ENCODE measurements around the gene EPG5.
"Not testable (repeated sequence)": the region's sequence is repeated elsewhere in the genome, so short reads cannot be mapped to it uniquely, and the experiment has no call there.

Gene EPG5

DNA sequence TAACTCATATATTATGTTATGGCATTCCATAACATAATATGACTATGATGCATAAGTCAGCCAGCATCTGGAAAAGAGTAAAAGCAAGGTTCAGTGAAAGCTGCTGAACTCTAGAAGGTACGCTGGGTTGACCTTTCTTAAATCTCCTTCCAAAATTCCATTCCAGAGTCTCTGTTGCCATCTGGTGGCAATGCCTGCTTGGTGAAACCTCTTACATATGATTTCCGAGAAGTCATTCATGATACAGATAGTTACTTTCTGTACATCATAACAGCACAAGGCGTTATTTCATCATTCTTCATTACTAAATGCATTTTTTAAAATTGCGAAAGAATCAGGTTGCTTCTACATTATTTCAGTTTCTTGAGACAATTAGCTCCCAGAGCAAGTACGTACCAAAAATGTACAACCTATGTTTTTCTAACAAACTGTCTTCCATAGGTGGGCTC is 7.0 kb upstream of the EPG5 start:
- peak; percentile 84 for DNase-seq

DNA sequence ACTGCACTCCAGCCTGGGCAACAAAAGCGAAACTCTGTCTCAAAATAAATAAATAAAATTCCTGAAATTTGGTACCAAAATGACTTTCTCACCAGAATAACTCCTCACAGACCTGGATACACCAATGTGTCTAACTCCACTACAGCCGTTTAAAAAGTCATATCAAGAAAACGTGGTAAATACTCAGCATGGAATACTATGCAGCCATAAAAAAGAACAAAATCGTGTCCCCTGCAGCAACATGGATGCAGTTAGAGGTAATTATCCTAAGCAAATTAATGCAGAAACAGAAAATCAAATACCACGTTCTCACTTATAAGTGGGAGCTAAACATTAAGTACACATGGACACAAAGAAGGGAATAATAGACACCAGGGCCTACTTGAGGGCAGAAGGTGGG is 2.2 kb downstream of the EPG5 start:
- DNase-seq = not testable (repeated sequence)

DNA sequence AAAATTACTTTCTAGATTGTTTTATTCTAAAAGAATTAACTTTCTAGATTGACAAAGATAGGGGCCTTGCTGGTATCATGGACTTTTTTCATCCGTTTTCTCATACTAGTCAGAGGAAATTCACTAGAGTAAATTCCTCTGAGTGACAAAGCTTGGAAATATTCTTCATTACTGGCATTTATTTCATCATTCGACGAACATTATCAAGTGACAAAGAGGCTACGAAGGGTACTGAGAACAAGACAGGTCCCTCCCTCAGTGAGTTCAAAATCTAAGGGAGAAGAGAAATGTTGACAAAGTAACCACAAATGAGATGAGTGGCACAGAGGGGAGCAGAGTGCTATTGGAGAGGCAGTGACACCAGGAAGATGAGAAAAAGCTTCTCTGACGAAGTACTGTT is 4.3 kb downstream of the EPG5 start:
- peak; percentile 44 for DNase-seq

DNA sequence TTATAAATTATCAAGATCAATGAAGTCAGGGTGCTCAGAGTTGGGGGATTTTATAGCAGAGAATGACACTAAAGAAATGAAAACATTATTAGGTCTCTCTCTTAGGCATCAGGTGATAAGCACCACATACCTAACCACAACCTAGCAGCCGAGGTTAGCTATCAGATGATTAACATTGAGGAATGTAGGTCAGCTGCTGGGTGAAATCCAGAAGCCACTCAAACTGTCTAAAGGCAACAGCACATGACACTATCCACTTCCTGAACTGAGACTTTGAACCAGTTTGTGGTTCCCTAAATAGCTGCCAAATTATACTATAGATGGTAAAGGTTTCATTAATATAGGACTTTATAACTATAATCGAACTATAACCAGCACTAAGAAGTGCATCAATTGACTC is 4.7 kb downstream of the EPG5 start:
- peak; percentile 82 for DNase-seq

DNA sequence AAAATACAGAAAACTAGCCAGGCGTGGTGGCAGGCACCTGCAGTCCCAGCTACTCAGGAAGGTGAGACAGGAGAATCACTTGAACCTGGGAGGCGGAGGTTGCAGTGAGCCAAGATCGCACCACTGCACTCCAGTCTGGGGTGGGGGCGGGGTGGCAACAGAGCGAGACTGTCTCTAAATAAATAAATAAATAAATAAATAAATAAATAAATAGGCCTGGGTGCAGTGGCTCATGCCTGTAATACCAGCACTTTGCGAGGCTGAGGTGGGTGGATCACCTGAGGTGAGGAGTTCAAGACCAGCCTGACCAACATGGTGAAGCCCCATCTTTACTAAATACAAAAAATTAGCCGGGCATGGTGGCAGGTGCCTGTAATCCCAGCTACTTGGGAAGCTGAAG is 7.6 kb downstream of the EPG5 start:
- DNase-seq = not testable (repeated sequence)

DNA sequence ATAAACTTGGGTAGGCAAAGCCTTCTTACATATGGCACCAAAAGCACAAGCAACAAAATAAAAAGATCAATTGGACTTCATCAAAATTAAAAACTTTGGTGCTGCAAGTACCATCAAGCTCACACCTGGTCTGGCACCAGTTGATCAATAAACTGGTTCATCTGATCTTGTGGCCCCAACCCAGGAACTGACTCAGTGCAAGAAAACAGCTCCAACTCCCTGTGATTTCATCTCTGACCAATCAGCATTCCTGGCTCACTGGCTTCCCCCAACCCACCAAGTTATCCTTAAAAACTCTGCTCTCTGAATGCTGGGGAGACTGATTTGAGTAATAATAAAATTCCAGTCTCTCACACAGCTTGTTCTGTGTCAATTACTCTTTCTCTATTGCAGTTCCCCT is 8.4 kb downstream of the EPG5 start:
- DNase-seq = peak; percentile 8

DNA sequence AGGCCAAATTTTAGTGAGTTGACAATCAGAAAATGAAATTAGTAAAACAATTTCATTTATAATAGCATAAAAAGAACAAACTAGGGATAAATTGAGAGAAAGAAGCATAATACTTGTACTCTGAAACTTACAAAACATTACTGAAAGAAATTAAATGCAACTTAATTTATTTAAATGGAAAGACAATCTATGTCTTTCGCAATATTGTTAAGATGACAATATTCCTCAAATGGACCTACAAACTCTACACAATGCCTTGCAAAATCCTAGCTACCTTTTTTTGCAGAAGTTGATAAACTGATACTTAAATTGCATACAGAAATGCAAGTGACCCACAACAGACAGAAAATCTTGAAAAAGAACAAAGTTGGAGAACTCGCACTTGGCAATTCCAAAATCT is 9.1 kb downstream of the EPG5 start:
- DNase-seq = no peak

DNA sequence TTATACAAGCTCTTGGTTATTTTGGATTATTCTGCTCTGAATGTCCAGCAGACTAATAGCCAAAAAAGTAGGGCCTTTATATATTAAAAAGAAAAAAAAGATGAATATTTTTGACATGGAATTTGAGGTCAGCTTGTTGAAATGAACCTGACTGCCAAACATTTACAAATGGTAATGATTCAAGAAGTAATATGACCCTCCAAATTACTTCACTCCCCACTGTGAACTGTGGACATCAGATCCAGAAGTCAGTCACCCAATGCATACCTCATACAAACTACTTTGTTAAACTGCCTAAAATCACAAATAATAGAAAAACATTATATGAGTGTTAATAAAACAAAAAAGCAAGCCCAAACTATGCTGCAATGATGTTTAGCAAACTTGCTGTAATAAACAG is 10.0 kb downstream of the EPG5 start:
- no peak for DNase-seq

DNA sequence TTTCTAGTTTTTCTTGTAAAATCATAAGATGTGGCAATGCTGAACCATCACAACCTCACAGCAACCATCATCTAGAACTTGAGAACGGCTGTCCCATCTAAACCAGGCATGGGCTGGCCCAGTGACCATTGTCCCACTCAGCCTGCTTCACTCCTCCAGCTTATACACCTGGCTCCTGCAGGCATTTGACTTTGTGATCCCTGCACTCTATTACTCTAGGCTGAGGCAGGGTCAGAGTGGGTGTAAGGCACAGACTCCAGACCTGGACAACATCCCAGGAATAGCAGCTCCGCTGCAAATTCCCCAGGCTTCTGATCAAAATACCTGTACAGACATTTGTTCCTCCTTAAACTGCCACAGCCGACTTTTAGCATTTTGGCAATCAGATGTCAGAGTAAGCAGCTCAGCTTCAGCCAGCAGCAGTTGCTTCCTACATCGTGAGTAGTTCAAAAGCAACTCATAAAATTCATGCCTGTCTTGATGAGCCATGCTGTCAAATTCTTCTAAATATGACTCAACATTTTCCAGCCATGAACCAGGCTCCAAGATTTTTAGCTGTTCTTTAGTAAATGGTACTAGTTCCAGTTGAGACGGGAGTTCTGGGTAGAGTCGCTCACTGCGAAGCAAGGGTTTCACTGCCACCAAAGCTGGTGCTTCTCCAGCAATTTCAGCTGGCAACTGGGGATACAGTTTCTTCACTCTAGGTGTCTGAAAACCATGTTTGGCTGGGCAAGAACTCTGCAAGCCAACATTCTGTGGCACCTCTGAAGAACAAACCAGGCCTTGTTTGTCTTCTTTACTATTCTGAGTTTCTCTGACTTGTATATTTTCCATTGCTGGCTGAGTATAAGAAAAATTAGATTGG is 12.8 kb downstream of the EPG5 start:
- DNase-seq = no peak

DNA sequence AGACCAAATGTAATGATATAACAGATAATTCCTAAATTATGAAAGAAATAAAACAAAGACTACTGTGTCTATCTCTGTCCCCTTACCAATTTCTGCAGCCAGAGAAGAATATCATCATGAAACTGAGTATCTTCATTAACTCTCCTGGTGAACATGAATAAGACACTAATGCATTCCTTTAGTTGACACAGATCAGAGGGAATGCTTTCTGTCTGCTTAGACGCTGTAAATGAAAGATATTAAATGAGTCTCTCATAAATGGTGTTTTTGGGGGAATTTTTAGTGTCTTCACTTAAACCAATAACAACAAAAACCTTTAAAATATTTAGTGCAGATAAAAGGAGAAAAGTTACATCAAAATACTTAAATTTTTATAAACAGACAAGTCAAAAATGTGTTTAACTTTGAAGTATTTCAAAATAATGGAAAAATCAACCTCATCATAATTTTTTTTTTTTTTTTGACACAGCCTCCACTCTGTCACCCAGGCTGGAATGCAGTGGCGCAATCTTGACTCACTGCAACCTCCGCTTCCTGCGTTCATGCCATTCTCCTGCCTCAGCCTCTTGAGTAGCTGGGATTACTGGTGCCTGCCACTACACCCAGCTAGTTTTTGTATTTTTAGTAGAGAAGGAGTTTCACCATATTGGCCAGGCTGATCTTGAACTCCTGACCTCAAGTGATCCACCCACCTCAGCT is 16.0 kb downstream of the EPG5 start:
- DNase-seq = no peak

DNA sequence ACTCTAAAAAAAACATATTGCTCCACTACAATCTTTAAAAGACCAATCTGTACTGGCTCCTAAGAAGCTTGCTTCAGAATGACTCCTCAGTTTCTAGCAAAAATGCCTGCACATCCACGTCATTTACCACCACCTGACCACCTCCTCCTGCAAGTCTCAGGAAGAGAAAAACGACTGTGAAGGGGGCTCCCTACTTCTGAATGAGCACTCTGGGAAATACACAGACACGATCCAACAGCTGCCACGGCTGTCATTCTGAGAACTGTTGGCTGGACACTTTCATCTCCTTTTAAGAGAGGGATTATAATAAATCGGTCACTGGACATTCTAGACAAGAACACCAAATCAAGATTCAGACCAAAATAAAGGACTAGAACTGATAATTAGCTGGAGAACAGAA is 21.5 kb downstream of the EPG5 start:
- DNase-seq = no peak

DNA sequence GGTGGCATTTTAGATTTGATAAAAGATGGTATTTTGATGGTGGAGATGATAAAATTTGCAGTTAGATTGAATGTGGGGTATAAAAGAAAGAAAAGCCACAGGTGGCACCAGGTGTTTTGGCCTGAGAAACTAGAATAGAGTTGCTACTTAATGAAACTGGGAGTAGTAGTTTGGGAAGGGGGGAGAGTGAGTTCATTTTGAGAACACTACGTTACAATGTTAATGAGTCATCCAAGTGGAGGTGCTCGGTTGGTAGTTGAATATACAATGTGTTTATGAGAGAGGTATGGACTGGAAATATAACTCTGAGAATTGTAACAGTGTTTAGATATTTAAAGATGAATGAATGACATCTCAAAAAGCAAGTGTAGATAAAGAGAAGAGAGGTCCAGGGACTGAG is 26.4 kb downstream of the EPG5 start:
- DNase-seq = no peak

DNA sequence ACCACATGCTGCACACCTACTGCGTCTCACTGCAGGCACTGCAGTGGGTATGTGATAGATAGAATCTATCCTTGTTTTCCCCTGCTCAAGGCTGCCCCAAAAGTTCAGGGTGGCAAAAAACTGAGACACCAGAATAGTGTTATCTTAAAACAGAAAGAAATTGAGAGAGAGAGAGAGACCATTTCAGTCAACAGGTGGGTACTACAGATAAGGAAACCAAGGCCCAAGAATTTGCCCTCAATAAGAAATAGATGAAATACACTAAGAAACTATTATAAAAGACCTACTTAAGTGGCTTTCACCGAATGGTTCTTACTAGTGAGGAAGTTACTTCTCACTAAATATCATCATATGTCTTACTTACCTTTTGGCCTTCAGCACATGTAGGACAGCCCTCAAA is 27.9 kb downstream of the EPG5 start:
- DNase-seq = no peak

DNA sequence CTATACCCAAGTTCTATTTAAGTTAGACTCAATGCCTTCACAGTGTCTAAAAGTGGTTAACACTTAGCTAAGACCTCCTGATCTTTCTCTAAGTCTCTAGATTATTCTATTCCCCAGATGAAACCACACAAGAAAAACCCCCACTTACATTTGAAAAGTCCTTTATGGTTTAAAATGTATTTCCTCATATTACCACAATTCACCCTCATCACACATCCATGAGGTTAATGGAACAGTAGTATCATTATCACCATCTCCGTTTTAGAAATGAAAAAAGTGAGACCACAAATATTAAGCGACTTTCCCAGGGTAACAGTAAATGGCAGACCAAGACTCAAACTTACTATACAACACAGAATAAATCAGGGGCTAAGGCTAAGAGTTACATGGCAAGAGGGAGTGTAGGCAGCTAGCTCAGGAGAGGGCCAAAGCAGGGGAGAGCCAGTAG is 28.6 kb downstream of the EPG5 start:
- peak; percentile 64 for DNase-seq

DNA sequence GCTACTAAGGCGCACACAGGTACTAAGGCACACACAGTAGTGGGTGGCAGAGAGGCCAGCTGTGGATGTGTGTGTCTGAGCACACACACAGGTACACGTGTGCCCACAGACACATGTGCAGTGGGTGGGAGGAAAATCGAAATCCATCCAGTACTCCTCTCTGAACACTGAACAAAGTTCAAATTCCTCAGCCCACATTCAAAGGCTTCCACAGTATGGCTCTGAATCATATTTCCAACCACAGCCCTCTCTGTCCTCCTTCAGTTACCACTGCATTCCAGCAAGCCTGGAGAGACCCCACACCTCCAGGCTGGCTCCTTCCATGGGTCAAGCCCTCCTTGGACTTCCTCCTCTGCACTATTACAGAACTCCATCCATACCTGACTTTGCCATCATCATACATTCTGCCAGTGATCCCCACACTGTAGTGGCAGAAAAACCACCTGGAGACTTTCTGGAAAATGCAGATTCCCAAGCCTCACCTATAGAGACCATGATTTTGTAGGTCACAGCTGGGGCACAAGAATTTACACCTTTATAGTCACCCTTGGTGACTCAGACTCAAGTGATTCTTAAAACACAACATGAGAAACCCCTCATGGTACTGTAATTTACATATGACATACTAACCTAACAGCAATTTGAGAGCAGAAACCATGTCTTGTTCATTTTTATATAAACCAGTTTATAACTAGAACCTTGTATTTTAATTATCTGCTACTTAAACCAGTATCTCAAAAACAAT is 31.4 kb downstream of the EPG5 start:
- DNase-seq = no peak

DNA sequence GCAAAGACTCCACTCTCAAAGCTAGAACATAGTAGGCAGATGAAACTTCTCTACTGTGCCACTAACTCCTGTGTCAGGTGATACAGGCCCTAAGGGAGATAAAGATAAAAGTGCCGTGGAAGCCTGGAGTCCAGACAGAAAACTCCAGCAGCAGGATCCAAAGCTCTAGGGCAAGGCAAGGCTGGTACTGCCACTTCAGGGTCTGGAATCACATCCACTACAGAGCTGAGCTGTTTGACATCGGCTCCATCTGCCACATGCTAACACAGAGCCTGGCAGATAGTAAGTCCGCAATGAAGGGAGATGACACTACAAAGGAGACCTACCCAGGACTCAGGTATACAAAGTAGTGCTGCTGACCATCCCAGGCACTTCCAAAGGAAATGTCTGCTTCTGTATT is 34.4 kb downstream of the EPG5 start:
- DNase-seq = no peak

DNA sequence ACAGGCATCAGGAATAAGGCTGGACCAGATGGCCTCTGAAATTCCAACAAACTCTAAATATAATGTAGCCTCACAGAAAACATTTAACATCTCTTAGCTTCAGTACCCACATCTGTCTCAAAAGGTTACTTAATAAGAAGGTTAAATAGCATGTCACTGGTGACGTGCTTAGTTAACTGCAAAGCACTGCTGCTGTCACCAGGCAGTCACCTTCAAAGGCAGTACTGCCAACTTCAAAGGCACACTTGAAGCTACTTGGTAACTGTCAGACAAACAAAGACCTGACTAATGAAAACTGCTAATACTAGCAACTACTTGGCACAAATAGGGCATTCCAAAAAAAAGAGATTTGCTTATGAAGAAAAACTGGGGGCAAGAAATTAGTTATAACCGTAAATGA is 36.2 kb downstream of the EPG5 start:
- peak; percentile 11 for DNase-seq

DNA sequence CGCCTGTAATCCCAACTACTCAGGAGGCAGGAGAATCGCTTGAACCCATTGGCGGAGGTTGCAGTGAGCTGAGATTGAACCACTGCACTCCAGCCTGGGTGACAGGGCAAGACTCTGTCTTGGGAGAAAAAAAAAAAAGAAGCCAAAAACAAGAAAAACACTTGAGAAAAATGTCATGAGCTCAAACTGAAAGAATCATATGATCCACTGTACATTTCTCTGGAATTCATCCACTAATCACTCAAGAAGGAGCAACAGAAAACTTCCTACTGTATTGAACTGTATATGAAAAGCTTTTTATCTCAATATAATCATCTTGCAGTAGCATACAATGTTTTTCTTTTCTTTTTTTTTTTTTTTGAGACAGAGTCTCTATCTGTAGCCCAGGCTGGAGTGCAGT is 40.4 kb downstream of the EPG5 start:
- DNase-seq = no peak

DNA sequence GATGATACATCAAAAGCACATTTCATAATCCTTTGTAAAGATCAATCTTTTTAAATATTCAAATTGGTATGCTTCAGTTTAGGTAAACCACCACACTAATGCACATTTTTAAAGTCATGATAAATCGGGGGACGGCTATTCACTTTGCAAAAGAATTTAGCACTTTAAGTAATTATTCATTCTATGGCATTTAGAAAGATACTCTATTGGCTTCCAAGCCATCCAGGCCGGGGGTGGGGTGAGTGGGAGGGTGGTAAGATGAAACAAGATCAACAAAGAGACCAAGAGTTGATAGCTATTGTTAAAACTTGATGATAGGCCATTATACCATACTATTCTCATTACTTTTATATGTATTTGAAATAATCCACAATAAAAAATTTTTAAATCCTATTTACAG is 41.0 kb downstream of the EPG5 start:
- DNase-seq = no peak

DNA sequence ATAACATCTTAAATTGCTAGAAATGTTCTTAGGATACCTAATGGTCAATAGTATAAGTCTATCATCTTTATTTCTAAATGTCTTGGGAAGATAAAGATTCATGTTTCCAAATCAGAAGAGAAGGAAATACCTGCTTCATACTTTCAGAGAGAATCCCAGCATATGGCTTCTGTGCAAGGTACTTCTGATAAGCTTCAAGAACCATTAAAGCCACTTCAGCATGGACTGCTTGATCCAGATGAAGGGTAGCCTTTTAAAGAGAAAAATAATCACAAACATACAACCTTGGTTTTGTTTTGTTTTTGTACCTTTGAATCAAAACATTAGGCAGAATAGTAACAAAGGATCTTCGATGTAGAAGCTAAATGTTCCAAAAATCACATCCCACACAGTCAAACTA is 44.0 kb downstream of the EPG5 start:
- DNase-seq = no peak

DNA sequence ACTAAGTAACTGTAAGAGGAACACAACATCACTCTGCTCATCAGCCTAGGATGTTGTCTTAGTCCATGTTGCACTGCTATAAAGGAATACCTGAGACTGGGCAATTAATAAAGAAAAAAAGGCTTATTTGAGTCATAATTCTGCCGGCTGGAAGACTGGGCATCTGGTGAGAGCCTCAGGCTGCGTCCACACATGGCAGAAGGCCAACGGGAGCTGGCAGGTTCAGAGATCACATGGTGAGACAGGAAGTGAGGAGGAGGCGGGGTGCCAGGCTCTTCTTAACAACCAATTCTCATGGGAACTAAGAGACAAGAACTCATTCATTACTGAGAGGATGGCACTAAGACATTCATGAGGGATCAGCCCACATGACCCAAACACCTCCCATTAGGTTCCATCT is 46.8 kb downstream of the EPG5 start:
- no peak for DNase-seq

DNA sequence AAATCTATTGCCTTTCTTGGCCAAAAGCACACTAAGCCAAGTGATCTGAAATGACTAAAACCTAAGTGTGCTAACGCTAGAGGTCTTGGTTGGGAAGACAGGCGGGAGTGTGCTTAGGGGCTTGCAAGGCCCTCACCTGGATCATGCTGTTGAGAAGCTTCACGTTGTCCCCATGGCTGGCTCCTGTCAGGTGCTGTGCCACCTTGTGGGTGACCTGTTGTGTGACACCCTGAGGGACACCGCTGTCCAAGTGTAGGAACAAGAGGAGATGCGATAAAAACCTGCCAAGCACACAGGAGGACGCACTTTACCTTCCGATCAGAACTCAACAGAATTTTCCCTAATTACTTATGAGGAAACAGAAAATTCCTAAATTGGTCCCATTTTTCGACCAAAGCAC is 50.8 kb downstream of the EPG5 start:
- DNase-seq = no peak

DNA sequence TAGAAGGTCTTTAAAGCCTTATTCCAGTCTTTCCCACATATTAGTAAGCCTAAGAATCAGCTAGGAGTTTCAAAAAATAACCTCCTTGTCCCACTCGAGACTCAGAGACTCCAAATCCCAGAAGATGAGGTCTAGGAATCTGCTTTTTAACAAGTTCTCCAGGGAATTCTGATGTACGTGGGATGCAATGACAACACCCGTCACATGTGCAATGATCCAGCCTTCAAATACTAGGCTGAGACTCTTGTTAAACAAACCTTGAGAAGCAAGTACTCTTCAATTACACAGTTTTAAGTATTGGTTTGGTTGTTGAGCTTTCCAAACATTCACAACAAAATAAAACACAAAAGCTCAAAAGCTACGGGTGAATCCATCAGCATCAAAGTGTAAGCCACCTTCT is 53.9 kb downstream of the EPG5 start:
- no peak for DNase-seq
